IMR-90 (cell line): ENCODE data around the gene CAST. TPM values are rescaled to one million over a fixed set of nuclear protein-coding genes. Genes with fewer than 3 reads are reported as not detected.

Source experiments
- ATAC-seq: fragments of 200-7000 bp; cut with Tn5 transposase; 2 replicates; pipeline ENCODE4 v1.9.1; 2020; ENCODE audit warnings: low read depth, mild to moderate bottlenecking, moderate library complexity
- BruUV-seq: library from RNA; stranded (reverse); fragments of 400-500 nt; replicated peaks from 2 replicates; lab custom pipeline; 2021; lab: Mats Ljungman, UMichigan
- CTCF ChIA-PET: fragments of 300-600 bp; formaldehyde crosslinking; extraction: SDS; loops from one replicate; lab custom pipeline; 2021; ENCODE audit warnings: antibody characterized with exemption; lab: Yijun Ruan, JAX
- POLR2A ChIA-PET: fragments of 300-600 bp; sonication (Branson Sonifier 250); formaldehyde crosslinking; loops from one replicate; lab custom pipeline; 2022; ENCODE audit warnings: antibody characterized with exemption; ENCODE audit not compliant: unreplicated experiment; lab: Charles Lee
- DNase-seq: peaks from one replicate; pipeline ENCODE4 v3.0.0; 2013
- H2AFZ ChIP-seq: replicated peaks from 2 replicates; pipeline ENCODE3; 2013; ENCODE audit warnings: low read length, mild to moderate bottlenecking; ENCODE audit not compliant: poor library complexity
- H2AK5ac ChIP-seq: 2 replicates; pipeline ENCODE4 v1.6.1; 2013; ENCODE audit warnings: low read depth, low read length, inconsistent platforms
- H2AK9ac ChIP-seq: replicated peaks from 2 replicates; pipeline ENCODE3; 2013; ENCODE audit warnings: mild to moderate bottlenecking, low read depth, low read length, moderate library complexity; ENCODE audit not compliant: poor library complexity
- H2BK120ac ChIP-seq: 2 replicates; pipeline ENCODE4 v1.6.1; 2013; ENCODE audit warnings: low read depth, low read length, inconsistent platforms
- H2BK15ac ChIP-seq: 3 replicates; pipeline ENCODE4 v1.6.1; 2013; ENCODE audit warnings: low read depth, low read length, inconsistent platforms
- H2BK20ac ChIP-seq: 2 replicates; pipeline ENCODE4 v1.6.1; 2013; ENCODE audit warnings: low read depth, mild to moderate bottlenecking, inconsistent platforms, low read length, moderate library complexity
- H2BK5ac ChIP-seq: 2 replicates; pipeline ENCODE4 v1.6.1; 2013; ENCODE audit warnings: mild to moderate bottlenecking, low read depth, low read length, inconsistent platforms; ENCODE audit not compliant: poor library complexity, severe bottlenecking
- H3K14ac ChIP-seq: replicated peaks from 2 replicates; pipeline ENCODE4 v1.6.1; 2013; ENCODE audit warnings: low read depth, low read length, inconsistent platforms
- H3K18ac ChIP-seq: 2 replicates; pipeline ENCODE4 v1.6.1; 2013; ENCODE audit warnings: low read depth, low read length, control low read depth
- H3K23ac ChIP-seq: 2 replicates; pipeline ENCODE4 v1.6.1; 2013; ENCODE audit warnings: low read depth, low read length, inconsistent platforms
- H3K27ac ChIP-seq: 2 replicates; pipeline ENCODE4 v1.5.1; 2013; ENCODE audit warnings: mild to moderate bottlenecking, control low read depth, low read length; ENCODE audit not compliant: insufficient read depth
- H3K27me3 ChIP-seq: 2 replicates; pipeline ENCODE4 v1.6.1; 2013; ENCODE audit warnings: low read length; ENCODE audit not compliant: control insufficient read depth, insufficient read depth
- H3K36me3 ChIP-seq: 2 replicates; pipeline ENCODE4 v1.6.1; 2013; ENCODE audit warnings: low read length, mixed read lengths; ENCODE audit not compliant: control insufficient read depth, insufficient read depth
- H3K4ac ChIP-seq: 2 replicates; pipeline ENCODE4 v1.6.1; 2013; ENCODE audit warnings: low read depth, low read length, inconsistent platforms
- H3K4me1 ChIP-seq: 2 replicates; pipeline ENCODE4 v1.6.1; 2013; ENCODE audit warnings: low read length, mixed read lengths; ENCODE audit not compliant: control insufficient read depth, insufficient read depth
- H3K4me2 ChIP-seq: 2 replicates; pipeline ENCODE4 v1.6.1; 2013; ENCODE audit warnings: low read depth, mild to moderate bottlenecking, control low read depth, low read length, moderate library complexity
- H3K4me3 ChIP-seq: 2 replicates; pipeline ENCODE4 v1.5.1; 2013; ENCODE audit warnings: low read depth, mild to moderate bottlenecking, control low read depth, low read length, moderate library complexity; ENCODE audit not compliant: insufficient read depth
- H3K56ac ChIP-seq: 2 replicates; pipeline ENCODE4 v1.6.1; 2013; ENCODE audit warnings: low read length, inconsistent platforms; ENCODE audit not compliant: insufficient read depth; ENCODE audit errors: extremely low read depth
- H3K79me1 ChIP-seq, 2 experiments: 2 replicates each; pipeline ENCODE4 v1.6.1; 2013; ENCODE audit warnings: low read length in 2 of 2, inconsistent platforms in 1 of 2, low read depth in 1 of 2
- H3K9ac ChIP-seq: 2 replicates; pipeline ENCODE4 v1.6.1; 2013; ENCODE audit warnings: low read depth, low read length, control low read depth
- H3K9me1 ChIP-seq: 2 replicates; pipeline ENCODE4 v1.6.1; 2013; ENCODE audit warnings: low read length, inconsistent platforms; ENCODE audit not compliant: insufficient read depth
- H3K9me3 ChIP-seq: 2 replicates; pipeline ENCODE4 v1.6.1; 2013; ENCODE audit warnings: low read length; ENCODE audit not compliant: control insufficient read depth, insufficient read depth
- H4K20me1 ChIP-seq: 2 replicates; pipeline ENCODE4 v1.6.1; 2013; ENCODE audit warnings: low read length, inconsistent platforms; ENCODE audit not compliant: insufficient read depth
- H4K5ac ChIP-seq: 2 replicates; pipeline ENCODE4 v1.6.1; 2013; ENCODE audit warnings: mild to moderate bottlenecking, low read depth, low read length, control low read depth
- H4K8ac ChIP-seq, 2 experiments: 2 replicates each; pipeline ENCODE4 v1.6.1; 2013; ENCODE audit warnings: low read depth in 2 of 2, low read length in 2 of 2, control low read depth in 1 of 2, inconsistent platforms in 1 of 2
- H4K91ac ChIP-seq: 2 replicates; pipeline ENCODE4 v1.6.1; 2013; ENCODE audit warnings: low read depth, low read length, inconsistent platforms; ENCODE audit not compliant: insufficient read depth
- BHLHE40 ChIP-seq: fragments of 150-350 bp; IDR thresholded peaks from 2 replicates; pipeline ENCODE4 v1.6.1; 2016; ENCODE audit warnings: mild to moderate bottlenecking, low read depth, low read length
- CEBPB ChIP-seq: IDR thresholded peaks from 2 replicates; pipeline ENCODE4 v1.6.1; 2012; ENCODE audit warnings: low read depth, low read length, improper control_type of control experiment
- CHD1 ChIP-seq: IDR thresholded peaks from 2 replicates; pipeline ENCODE4 v1.6.1; 2012; ENCODE audit warnings: low read depth, low read length, improper control_type of control experiment
- ELK1 ChIP-seq: fragments of 150-350 bp; IDR thresholded peaks from 2 replicates; pipeline ENCODE4 v1.6.1; 2016; ENCODE audit warnings: low read depth, mild to moderate bottlenecking, low read length, moderate library complexity, borderline replicate concordance
- NFE2L2 ChIP-seq: fragments of 150-350 bp; IDR thresholded peaks from 2 replicates; pipeline ENCODE4 v1.6.1; 2016; ENCODE audit warnings: low read depth, mild to moderate bottlenecking, low read length
- RAD21 ChIP-seq: IDR thresholded peaks from 2 replicates; pipeline ENCODE4 v1.6.1; 2012; ENCODE audit warnings: low read length, improper control_type of control experiment
- RCOR1 ChIP-seq: IDR thresholded peaks from 2 replicates; pipeline ENCODE4 v1.6.1; 2012; ENCODE audit warnings: mild to moderate bottlenecking, low read length, improper control_type of control experiment; ENCODE audit not compliant: insufficient replicate concordance
- USF2 ChIP-seq: fragments of 150-350 bp; IDR thresholded peaks from 2 replicates; pipeline ENCODE4 v1.6.1; 2017; ENCODE audit warnings: mild to moderate bottlenecking, antibody characterized with exemption, low read length, low read depth
- WGBS, 2 experiments: methylation state at CpG; one replicate each; pipeline versions ENCODE4 v1.1.5 to v1.1.7; 2013; ENCODE audit warnings: missing lambda C conversion rate in 2 of 2; ENCODE audit not compliant: insufficient read length in 1 of 2; ENCODE audit errors: extremely low coverage in 2 of 2; 5-methylcytosine and 5-hydroxymethylcytosine counted together
- dilution Hi-C: fragments of 300-500 bp; cut with HindIII; formaldehyde crosslinking; loops from one replicate; pipeline ENCODE4 v1.14.3; 2018; ENCODE audit warnings: low sequenced_read_pairs; ENCODE audit not compliant: unreplicated experiment
- in situ Hi-C: fragments of 300-500 bp; cut with MboI; formaldehyde crosslinking; loops from 3 replicates; pipeline ENCODE4 v1.14.3; 2019; ENCODE audit warnings: low sequenced_read_pairs, inconsistent platforms, mixed read lengths
- intact Hi-C: fragments of 100-400 bp; cut with micrococcal nuclease; formaldehyde crosslinking; loops from 2 replicates; pipeline ENCODE4 v1.10.0; 2022
- polyA plus RNA-seq, 3 experiments: library from polyadenylated mRNA; depleted of rRNA; stranded (reverse); fragments of >200 nt; gene quantifications; 2 replicates each; pipeline ENCODE4 v1.2.3, GENCODE V29; 2012; ENCODE audit warnings: low replicate concordance in 1 of 3
- total RNA-seq: library from RNA; depleted of rRNA; stranded (reverse); fragments of >200 nt; gene quantifications from 2 replicates; pipeline ENCODE4 v1.2.3, GENCODE V29; 2012

CAST gene
- total and polyA plus RNA-seq, 2 of the 4 experiments (the other 2 are of a cell fraction) = 91.3 to 128 TPM

GRCh38 chr5:96763026-96763425, 100.8 kb downstream of the CAST start:
- Histone ChIP-seq H2BK120ac (no peak overlapping the region), H3K56ac (no peak overlapping the region), H4K8ac (no peak overlapping the region), H3K9ac (no peak overlapping the region), H2AK5ac (no peak overlapping the region), H4K20me1 (no peaks in the 10 kb centered on the region), H3K23ac (no peak overlapping the region), H3K36me3 (peaks cover 33% of the 10 kb centered on the region), H4K5ac (no peak overlapping the region), H3K18ac (no peak overlapping the region), H3K4me2 (no peak overlapping the region), H2AFZ (no peak overlapping the region), H3K9me3 (no peaks in the 10 kb centered on the region), H2BK15ac (no peak overlapping the region), H3K79me1 (peaks cover 0 to 11% of the 10 kb centered on the region in 2 experiments; a peak in 2 of 4 replicates), H3K27me3 (no peaks in the 10 kb centered on the region), H2BK20ac (no peak overlapping the region), H3K27ac (no peak overlapping the region), H2AK9ac (no peak overlapping the region), H4K91ac (no peak overlapping the region), H3K4me3 (no peak overlapping the region), H2BK5ac (no peak overlapping the region), H3K4me1 (peaks cover 3% of the 10 kb centered on the region), H3K4ac (no peak overlapping the region), H3K14ac (no peak overlapping the region), H3K9me1 (peaks cover 3% of the 10 kb centered on the region; the same call in 1 of the 2 replicates)
- in situ Hi-C loops = no loop called here
- ChIA-PET POLR2A (no interaction called here), CTCF (interaction anchor here (0.6 to 1.9 kb wide), 2 partner anchors 104 to 398 kb away, joined by 3 to 4 read pairs; no protein-coding TSS in a partner anchor)
- intact Hi-C loops = no loop called here
- TF ChIP-seq CHD1 (no peak), RCOR1 (no peak), BHLHE40 (no peak), USF2 (no peak), RAD21 (no peak), CEBPB (no peak), ELK1 (no peak), NFE2L2 (no peak)
- dilution Hi-C loops = no loop called here
- WGBS, 2 experiments = 92% methylated on average over 2 of the region's 5 CpGs; no CpG with 5 or more reads in 1 of the 2 experiments
- no peak for DNase-seq
- BruUV-seq = no TSS peak
- no peak for ATAC-seq
